ENCODE results near the gene TWIST2.

TWIST2 gene

DNA sequence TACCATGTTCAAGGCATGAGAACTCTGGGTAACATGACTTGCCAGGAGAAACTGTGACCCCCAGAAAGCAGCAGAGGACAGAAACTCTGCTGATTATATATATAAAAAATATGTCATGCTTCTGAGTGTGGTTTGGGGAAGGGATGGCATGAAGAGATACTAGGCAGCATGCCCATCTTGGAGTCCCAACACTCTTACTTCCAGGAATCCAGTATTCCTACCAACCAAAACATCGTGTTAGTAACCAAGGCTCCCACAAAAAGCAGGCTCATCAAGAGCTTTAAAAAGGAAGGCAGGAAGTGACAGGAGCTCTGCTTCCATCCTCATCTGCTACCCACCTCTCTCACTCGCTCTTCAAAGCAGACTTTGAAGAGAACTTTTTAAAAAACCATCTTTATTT, 31.6 kb upstream of the TWIST2 start:
- H3K27ac ChIP-seq (ENCODE audit: low read depth, low read length): no peak overlapping the region

DNA sequence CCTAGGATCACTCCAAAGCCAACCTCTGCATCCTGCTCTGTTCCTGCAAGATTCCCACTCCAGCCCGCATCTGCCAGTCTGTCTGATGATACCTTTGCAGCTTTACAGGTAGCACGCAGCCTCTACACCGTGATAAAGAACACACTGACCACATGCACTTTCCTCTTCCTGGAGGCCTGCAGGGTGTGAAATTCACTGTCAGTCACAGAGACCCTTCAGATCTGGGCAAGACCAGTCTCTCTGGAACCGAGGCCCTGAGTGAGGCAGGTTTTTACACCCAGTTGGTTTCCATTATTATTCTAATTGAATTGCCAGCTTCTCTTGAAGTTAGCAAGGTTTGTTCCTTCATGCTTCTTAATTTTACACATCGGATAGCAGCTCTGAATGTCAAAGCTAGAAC, 30.5 kb upstream of the TWIST2 start:
- H3K4me3 ChIP-seq (ENCODE audit: low read depth, low read length): no peak overlapping the region
- peaks cover 15% of the 10 kb centered on the region; the same call in 1 of the 2 replicates for H3K4me1 ChIP-seq (ENCODE audit: control insufficient read depth, insufficient read depth, low read length)
- H3K27me3 ChIP-seq (ENCODE audit: control insufficient read depth, insufficient read depth, low read length): 0 out of 2 replicates have a peak, but pooled peaks cover 3% of the 10 kb centered on the region
- H3K9me3 ChIP-seq (ENCODE audit: control insufficient read depth, insufficient read depth, low read depth, low read length): no peaks in the 10 kb centered on the region; the same call in 1 of the 2 replicates
- no peak overlapping the region for H3K9ac ChIP-seq (ENCODE audit: low read length)
- no peaks in the 10 kb centered on the region for H3K36me3 ChIP-seq (ENCODE audit: control insufficient read depth, insufficient read depth, low read length)
- no peak overlapping the region for H3K27ac ChIP-seq (ENCODE audit: low read depth, low read length)

More for the DNA sequence above, 31.6 kb upstream of the TWIST2 start:
- no peak overlapping the region for H3K4me3 ChIP-seq (ENCODE audit: low read depth, low read length)
- no peaks in the 10 kb centered on the region; the same call in 1 of the 2 replicates for H3K9me3 ChIP-seq (ENCODE audit: control insufficient read depth, insufficient read depth, low read depth, low read length)
- H3K4me1 ChIP-seq (ENCODE audit: control insufficient read depth, insufficient read depth, low read length): peaks cover 15% of the 10 kb centered on the region; the same call in 1 of the 2 replicates
- H3K9ac ChIP-seq (ENCODE audit: low read length): no peak overlapping the region
- 0 out of 2 replicates have a peak, but pooled peaks cover 3% of the 10 kb centered on the region for H3K27me3 ChIP-seq (ENCODE audit: control insufficient read depth, insufficient read depth, low read length)
- H3K36me3 ChIP-seq (ENCODE audit: control insufficient read depth, insufficient read depth, low read length): no peaks in the 10 kb centered on the region

DNA sequence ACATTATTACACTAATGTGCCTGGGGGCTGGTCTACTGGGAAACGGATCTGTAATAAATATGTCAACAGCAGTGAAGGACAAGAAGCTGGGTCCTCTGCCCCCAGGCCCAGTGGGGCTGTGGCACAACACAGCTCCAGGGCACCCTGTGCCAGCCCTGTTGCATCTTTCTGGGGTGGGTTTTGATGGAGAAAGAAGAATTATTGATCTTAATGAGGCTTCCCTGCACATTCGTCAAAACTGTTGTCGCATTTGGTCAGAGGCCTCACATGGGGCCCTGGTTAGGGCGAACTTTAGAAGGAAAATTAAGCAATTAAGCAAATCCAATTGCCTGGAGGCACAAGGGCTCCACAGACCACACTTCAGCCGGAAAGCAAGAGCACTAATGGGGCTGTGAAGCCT, 30.0 kb upstream of the TWIST2 start:
- Histone ChIP-seq H3K4me1 (ENCODE audit: control insufficient read depth, insufficient read depth, low read length) (peaks cover 15% of the 10 kb centered on the region; the same call in 1 of the 2 replicates), H3K27me3 (ENCODE audit: control insufficient read depth, insufficient read depth, low read length) (0 out of 2 replicates have a peak, but pooled peaks cover 3% of the 10 kb centered on the region), H3K27ac (ENCODE audit: low read depth, low read length) (no peak overlapping the region), H3K9ac (ENCODE audit: low read length) (no peak overlapping the region), H3K9me3 (ENCODE audit: control insufficient read depth, insufficient read depth, low read depth, low read length) (no peaks in the 10 kb centered on the region; the same call in 1 of the 2 replicates), H3K4me3 (ENCODE audit: low read depth, low read length) (no peak overlapping the region), H3K36me3 (ENCODE audit: control insufficient read depth, insufficient read depth, low read length) (no peaks in the 10 kb centered on the region)

DNA sequence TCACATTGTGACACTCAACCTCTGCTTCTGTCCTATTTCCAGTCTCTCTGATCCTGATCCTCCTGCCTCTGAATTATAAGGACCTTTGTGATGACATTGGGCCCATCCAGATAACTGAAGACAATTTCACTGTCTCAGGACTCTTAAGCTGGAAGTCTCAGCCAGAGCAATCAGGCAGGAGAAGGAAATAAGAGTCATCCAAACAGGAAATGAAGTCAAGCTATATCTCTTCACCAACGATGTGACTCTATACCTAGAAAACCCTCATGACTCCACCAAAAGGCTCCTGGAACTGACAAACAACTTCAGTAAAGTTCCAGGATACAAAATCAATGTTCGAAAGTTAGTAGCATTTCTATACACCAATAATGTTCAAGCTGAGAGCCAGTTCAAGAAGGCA, 29.3 kb upstream of the TWIST2 start:
- peaks cover 4% of the 10 kb centered on the region; the same call in 1 of the 2 replicates for H3K9me3 ChIP-seq (ENCODE audit: control insufficient read depth, insufficient read depth, low read depth, low read length)
- no peaks in the 10 kb centered on the region for H3K36me3 ChIP-seq (ENCODE audit: control insufficient read depth, insufficient read depth, low read length)
- H3K9ac ChIP-seq (ENCODE audit: low read length): no peak overlapping the region
- 0 out of 2 replicates have a peak, but pooled peaks cover 3% of the 10 kb centered on the region for H3K27me3 ChIP-seq (ENCODE audit: control insufficient read depth, insufficient read depth, low read length)
- H3K27ac ChIP-seq (ENCODE audit: low read depth, low read length): no peak overlapping the region
- peaks cover 15% of the 10 kb centered on the region; the same call in 1 of the 2 replicates for H3K4me1 ChIP-seq (ENCODE audit: control insufficient read depth, insufficient read depth, low read length)
- H3K4me3 ChIP-seq (ENCODE audit: low read depth, low read length): no peak overlapping the region

DNA sequence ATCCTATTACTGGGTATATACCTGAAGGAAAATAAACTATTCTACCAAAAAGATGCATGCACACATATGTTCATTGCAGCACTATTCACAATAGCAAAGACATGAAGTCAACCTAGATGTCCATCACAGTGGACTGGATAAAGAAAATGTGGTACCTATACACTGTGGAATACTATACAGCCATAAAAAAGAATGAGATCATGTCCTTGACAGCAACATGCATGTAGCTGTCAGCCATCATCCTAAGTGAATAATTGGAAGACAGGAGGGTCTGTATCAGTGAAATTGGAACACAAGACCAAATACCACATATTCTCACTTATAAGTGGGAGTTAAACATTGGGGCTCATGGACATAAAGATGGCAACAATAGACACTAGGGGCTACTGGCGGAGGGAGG, 27.7 kb upstream of the TWIST2 start:
- Histone ChIP-seq H3K27ac (ENCODE audit: low read depth, low read length) (no peak overlapping the region), H3K9me3 (ENCODE audit: control insufficient read depth, insufficient read depth, low read depth, low read length) (peaks cover 16% of the 10 kb centered on the region), H3K4me3 (ENCODE audit: low read depth, low read length) (no peak overlapping the region), H3K9ac (ENCODE audit: low read length) (no peak overlapping the region), H3K27me3 (ENCODE audit: control insufficient read depth, insufficient read depth, low read length) (0 out of 2 replicates have a peak, but pooled peaks cover 3% of the 10 kb centered on the region), H3K36me3 (ENCODE audit: control insufficient read depth, insufficient read depth, low read length) (no peaks in the 10 kb centered on the region), H3K4me1 (ENCODE audit: control insufficient read depth, insufficient read depth, low read length) (peaks cover 15% of the 10 kb centered on the region; the same call in 1 of the 2 replicates)

DNA sequence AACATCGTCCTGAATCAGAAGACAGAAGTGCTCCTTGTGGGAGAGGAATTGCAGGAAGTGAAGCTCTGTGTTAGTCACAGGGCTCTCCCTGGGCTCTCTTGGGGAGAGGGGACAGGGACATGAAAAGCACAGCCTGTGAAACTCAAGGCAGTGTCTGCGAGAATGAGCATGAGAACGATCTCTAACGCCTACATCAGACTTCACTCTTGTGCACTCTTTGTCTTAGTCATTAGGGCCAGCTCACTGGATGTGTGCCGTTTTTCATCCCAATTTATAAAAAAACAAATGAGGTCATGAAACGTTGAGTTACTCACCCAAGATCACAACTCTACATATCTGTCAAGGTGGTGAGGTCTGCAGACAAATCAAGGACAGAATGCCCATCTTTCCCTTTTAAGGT, 27.0 kb upstream of the TWIST2 start:
- Histone ChIP-seq H3K9me3 (ENCODE audit: control insufficient read depth, insufficient read depth, low read depth, low read length) (peaks cover 16% of the 10 kb centered on the region), H3K9ac (ENCODE audit: low read length) (no peak overlapping the region), H3K4me1 (ENCODE audit: control insufficient read depth, insufficient read depth, low read length) (peaks cover 15% of the 10 kb centered on the region; the same call in 1 of the 2 replicates), H3K27me3 (ENCODE audit: control insufficient read depth, insufficient read depth, low read length) (0 out of 2 replicates have a peak, but pooled peaks cover 3% of the 10 kb centered on the region), H3K36me3 (ENCODE audit: control insufficient read depth, insufficient read depth, low read length) (no peaks in the 10 kb centered on the region), H3K27ac (ENCODE audit: low read depth, low read length) (no peak overlapping the region), H3K4me3 (ENCODE audit: low read depth, low read length) (no peak overlapping the region)

DNA sequence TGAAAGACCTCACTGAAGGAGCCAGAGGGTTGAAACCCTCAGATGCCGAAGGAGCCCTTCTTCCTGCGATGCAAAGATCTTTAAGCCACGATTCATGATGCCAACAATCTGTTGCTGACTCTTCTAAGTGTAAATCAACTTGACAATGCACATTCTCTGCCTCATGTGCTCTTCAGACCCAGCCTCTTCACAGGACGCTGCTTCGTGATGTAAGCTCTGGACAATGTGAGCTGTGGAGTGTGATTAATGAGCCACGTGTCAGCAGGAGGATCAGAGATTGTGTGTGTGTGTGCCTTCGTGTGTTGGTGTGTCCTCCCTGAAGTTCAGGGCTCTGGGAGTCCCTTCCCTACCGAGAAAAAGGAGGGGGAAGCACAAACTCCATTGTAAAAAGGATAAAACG, 26.5 kb upstream of the TWIST2 start:
- Histone ChIP-seq H3K9ac (ENCODE audit: low read length) (no peak overlapping the region), H3K4me1 (ENCODE audit: control insufficient read depth, insufficient read depth, low read length) (peaks cover 15% of the 10 kb centered on the region; the same call in 1 of the 2 replicates), H3K27me3 (ENCODE audit: control insufficient read depth, insufficient read depth, low read length) (0 out of 2 replicates have a peak, but pooled peaks cover 3% of the 10 kb centered on the region), H3K36me3 (ENCODE audit: control insufficient read depth, insufficient read depth, low read length) (no peaks in the 10 kb centered on the region), H3K27ac (ENCODE audit: low read depth, low read length) (no peak overlapping the region), H3K9me3 (ENCODE audit: control insufficient read depth, insufficient read depth, low read depth, low read length) (peaks cover 16% of the 10 kb centered on the region), H3K4me3 (ENCODE audit: low read depth, low read length) (no peak overlapping the region)

DNA sequence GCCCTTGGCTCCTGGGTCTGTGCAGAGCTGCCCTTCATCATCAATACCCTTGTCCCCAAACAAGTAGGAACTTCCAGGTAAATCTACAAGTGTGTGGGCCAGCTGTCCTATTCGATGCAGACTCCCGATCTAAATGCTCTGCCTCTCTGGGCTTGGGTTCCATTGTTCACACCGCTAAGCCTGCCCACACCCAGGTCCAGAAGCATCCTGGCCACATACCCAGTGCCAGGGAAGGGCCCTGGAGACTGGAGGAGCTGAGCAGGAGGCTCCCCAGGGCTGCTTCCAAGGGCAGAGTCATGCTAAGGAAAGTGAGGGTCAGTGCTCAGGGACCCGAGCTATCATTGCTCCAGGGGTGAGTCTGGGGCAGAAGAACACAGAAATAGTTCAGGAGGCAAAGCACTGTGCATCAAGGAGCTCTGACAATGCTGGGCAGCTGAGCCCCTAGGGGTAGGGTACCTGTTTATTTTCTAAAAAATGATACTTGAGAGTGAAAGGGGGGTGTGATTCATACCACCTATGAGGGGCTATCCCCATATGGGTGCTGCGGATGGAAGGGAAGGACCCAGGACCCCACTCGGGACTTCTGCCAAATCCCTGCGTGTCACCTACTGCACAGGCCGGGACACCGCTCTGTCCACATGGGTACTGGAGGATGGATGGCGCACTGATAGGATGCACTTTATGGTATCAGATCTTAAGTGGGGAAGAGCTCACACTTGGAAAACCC, 25.8 kb upstream of the TWIST2 start:
- H3K9me3 ChIP-seq (ENCODE audit: control insufficient read depth, insufficient read depth, low read depth, low read length): peaks cover 16% of the 10 kb centered on the region
- no peak overlapping the region for H3K9ac ChIP-seq (ENCODE audit: low read length)
- H3K27ac ChIP-seq (ENCODE audit: low read depth, low read length): no peak overlapping the region
- H3K4me3 ChIP-seq (ENCODE audit: low read depth, low read length): no peak overlapping the region
- no peaks in the 10 kb centered on the region for H3K36me3 ChIP-seq (ENCODE audit: control insufficient read depth, insufficient read depth, low read length)
- H3K4me1 ChIP-seq (ENCODE audit: control insufficient read depth, insufficient read depth, low read length): peaks cover 14% of the 10 kb centered on the region; the same call in 1 of the 2 replicates
- H3K27me3 ChIP-seq (ENCODE audit: control insufficient read depth, insufficient read depth, low read length): no peaks in the 10 kb centered on the region

DNA sequence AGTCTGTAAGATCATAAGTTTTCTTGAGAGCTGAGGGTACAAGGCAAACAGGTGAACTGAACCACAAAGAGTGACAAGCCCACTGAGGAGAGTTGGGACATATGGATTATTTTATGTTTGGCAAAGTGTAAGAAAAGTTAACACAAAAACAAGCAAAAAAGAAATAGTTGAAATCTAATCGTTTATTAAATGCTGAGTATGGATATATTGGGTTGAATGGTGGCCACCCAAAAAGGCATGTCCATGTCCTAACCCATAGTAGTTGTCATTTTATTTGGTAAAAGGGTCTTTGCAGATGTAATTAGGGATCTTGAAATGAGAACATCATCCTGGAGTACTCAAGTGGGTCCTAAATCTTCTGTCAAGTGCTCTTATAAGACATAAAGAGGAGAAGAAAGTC, 24.9 kb upstream of the TWIST2 start:
- Histone ChIP-seq H3K9me3 (ENCODE audit: control insufficient read depth, insufficient read depth, low read depth, low read length) (peaks cover 16% of the 10 kb centered on the region), H3K4me3 (ENCODE audit: low read depth, low read length) (no peak overlapping the region), H3K27me3 (ENCODE audit: control insufficient read depth, insufficient read depth, low read length) (no peaks in the 10 kb centered on the region), H3K4me1 (ENCODE audit: control insufficient read depth, insufficient read depth, low read length) (peaks cover 5% of the 10 kb centered on the region; the same call in 1 of the 2 replicates), H3K36me3 (ENCODE audit: control insufficient read depth, insufficient read depth, low read length) (no peaks in the 10 kb centered on the region), H3K27ac (ENCODE audit: low read depth, low read length) (no peak overlapping the region), H3K9ac (ENCODE audit: low read length) (no peak overlapping the region)

DNA sequence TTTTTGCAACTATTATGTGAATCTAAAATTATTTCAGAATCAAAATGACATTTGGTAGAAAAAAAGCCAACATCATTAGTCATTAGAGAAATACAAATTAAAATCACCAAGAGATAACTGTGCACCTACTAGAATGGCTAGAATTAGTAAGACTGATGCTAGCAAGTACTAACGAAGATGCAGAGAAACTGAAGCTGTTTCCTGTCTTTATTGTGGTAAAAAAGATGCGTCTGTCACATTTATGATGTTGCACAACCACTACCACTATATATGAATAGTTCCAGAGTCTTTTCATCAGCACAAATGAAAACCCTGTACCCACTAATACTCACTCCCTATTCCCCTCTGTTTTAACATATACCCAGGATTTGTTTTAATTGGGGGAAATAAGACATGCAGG, 16.7 kb upstream of the TWIST2 start:
- Histone ChIP-seq H3K9ac (ENCODE audit: low read length) (no peak overlapping the region), H3K9me3 (ENCODE audit: control insufficient read depth, insufficient read depth, low read depth, low read length) (no peaks in the 10 kb centered on the region), H3K27ac (ENCODE audit: low read depth, low read length) (no peak overlapping the region), H3K4me1 (ENCODE audit: control insufficient read depth, insufficient read depth, low read length) (no peaks in the 10 kb centered on the region), H3K36me3 (ENCODE audit: control insufficient read depth, insufficient read depth, low read length) (no peaks in the 10 kb centered on the region), H3K4me3 (ENCODE audit: low read depth, low read length) (no peak overlapping the region), H3K27me3 (ENCODE audit: control insufficient read depth, insufficient read depth, low read length) (peaks cover 18% of the 10 kb centered on the region)

DNA sequence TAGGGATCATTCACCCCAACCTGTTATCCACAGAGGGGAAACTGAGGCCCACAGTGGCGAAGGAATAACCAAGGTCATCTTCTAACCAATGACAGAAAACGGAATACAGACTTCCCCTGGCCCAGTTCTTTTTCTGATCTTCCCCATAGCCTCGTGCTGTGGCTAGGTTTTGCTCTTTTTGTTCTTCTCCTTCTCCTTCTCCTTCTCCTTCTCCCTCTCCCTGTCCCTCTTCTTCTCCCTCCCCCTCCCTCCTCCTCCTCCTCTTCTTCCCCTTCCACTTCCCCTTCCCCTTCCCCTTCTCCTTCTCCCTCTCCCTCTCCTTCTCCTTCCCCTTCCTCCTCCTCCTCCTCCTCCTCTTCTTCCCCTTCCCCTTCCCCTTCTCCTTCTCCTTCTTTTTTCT, 12.9 kb upstream of the TWIST2 start:
- Histone ChIP-seq H3K4me3 (ENCODE audit: low read depth, low read length) (no peak overlapping the region), H3K9ac (ENCODE audit: low read length) (no peak overlapping the region), H3K27ac (ENCODE audit: low read depth, low read length) (no peak overlapping the region), H3K9me3 (ENCODE audit: control insufficient read depth, insufficient read depth, low read depth, low read length) (peaks cover 9% of the 10 kb centered on the region; the same call in 1 of the 2 replicates), H3K27me3 (ENCODE audit: control insufficient read depth, insufficient read depth, low read length) (peaks cover 18% of the 10 kb centered on the region), H3K4me1 (ENCODE audit: control insufficient read depth, insufficient read depth, low read length) (no peaks in the 10 kb centered on the region), H3K36me3 (ENCODE audit: control insufficient read depth, insufficient read depth, low read length) (no peaks in the 10 kb centered on the region)

Measured in HUES6 (cell line).